GM12892 (cell line): ENCODE results near the gene SIPA1L3.

Experiments
- POLR2A ChIP-seq: IDR thresholded peaks from 2 replicates; pipeline ENCODE4 v1.6.1; 2011; ENCODE audit warnings: low read depth, low read length, control low read depth
- TAF1 ChIP-seq: IDR thresholded peaks from 2 replicates; pipeline ENCODE4 v1.6.1; 2011; ENCODE audit warnings: low read depth, mild to moderate bottlenecking, control low read depth, low read length, borderline replicate concordance

GRCh38 chr19:38221919-38222830, 315.2 kb downstream of the SIPA1L3 start:
- TF ChIP-seq POLR2A (no peak), TAF1 (no peak)
